ENCODE measurements around the gene ANKS3.
A peak's percentile ranks its signal among the peaks of the same experiment; 100 is the strongest.

Gene ANKS3

DNA sequence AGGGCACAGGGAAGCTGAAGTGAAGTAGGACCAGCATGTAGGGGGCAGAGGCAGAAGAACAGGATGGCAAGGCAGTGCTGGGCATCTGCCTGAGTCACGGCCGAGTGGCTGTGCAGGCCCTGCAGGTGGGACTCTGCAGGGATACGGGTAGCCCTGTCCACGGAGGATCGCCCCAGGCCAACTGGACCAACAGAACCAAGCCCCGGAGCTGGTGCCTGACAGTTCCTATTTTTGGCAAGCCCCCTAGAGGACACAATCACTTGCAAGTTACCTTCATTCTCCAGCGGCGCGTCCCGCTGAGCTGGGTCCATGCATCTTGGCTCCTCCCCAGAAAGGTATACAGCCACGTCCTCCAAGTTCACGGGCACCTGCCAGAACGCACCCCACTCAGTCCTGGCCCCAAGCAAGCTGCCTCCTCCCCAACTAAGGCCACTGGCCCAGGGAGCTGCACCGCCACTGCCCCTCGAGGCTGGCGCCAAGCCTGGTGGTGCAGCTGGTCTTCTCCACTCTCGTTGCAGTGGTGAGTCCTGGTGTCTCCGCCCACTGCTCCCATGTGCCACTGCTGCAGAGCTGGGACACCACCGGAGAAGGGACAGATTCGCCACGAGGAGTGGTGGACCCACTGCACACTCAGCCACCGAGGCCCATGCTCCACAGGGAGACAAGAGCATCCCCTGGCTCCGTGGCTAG, 26.3 kb upstream of the ANKS3 start:
- Mint-ChIP-seq H3K27ac (no peak overlapping the region), H3K4me1 (no peaks in the 10 kb centered on the region), H3K27me3 (ENCODE audit: low read depth) (no peaks in the 10 kb centered on the region), H3K36me3 (ENCODE audit: low read depth) (peaks cover 64% of the 10 kb centered on the region), H3K9me3 (no peaks in the 10 kb centered on the region), H3K4me3 (peak overlapping the region in 1 of 3 experiments; percentile 15)
- TF ChIP-seq, protein P1, sequence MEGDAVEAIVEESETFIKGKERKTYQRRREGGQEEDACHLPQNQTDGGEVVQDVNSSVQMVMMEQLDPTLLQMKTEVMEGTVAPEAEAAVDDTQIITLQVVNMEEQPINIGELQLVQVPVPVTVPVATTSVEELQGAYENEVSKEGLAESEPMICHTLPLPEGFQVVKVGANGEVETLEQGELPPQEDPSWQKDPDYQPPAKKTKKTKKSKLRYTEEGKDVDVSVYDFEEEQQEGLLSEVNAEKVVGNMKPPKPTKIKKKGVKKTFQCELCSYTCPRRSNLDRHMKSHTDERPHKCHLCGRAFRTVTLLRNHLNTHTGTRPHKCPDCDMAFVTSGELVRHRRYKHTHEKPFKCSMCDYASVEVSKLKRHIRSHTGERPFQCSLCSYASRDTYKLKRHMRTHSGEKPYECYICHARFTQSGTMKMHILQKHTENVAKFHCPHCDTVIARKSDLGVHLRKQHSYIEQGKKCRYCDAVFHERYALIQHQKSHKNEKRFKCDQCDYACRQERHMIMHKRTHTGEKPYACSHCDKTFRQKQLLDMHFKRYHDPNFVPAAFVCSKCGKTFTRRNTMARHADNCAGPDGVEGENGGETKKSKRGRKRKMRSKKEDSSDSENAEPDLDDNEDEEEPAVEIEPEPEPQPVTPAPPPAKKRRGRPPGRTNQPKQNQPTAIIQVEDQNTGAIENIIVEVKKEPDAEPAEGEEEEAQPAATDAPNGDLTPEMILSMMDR (IDR thresholded peaks at IDR 0.05; ENCODE audit: unreplicated experiment in 3 of 3), result no peak

DNA sequence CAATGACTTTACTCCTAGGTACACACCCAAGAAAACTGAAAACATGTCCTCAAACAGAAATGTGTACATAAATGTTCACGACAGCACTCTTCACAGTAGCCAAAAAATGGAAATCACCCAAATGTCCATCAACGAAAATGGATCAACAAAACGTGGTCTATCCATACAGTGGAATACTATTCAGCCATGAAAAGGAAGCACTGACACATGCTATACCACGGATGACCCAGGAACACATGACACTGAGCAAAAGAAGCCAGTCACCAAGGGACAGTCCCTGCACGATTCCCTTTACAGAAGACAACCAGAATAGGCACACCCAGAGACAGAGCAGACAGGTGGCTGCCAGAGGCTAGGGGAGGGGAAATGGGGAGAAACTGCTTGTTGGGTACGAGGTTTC, 21.6 kb upstream of the ANKS3 start:
- Mint-ChIP-seq H3K27ac (no peak overlapping the region), H3K36me3 (ENCODE audit: low read depth) (peaks cover 76% of the 10 kb centered on the region), H3K27me3 (ENCODE audit: low read depth) (no peaks in the 10 kb centered on the region), H3K4me3 (no peak overlapping the region), H3K9me3 (no peaks in the 10 kb centered on the region), H3K4me1 (no peaks in the 10 kb centered on the region)
- TF ChIP-seq, protein P1 (IDR thresholded peaks at IDR 0.05; ENCODE audit: unreplicated experiment in 3 of 3), result no peak

DNA sequence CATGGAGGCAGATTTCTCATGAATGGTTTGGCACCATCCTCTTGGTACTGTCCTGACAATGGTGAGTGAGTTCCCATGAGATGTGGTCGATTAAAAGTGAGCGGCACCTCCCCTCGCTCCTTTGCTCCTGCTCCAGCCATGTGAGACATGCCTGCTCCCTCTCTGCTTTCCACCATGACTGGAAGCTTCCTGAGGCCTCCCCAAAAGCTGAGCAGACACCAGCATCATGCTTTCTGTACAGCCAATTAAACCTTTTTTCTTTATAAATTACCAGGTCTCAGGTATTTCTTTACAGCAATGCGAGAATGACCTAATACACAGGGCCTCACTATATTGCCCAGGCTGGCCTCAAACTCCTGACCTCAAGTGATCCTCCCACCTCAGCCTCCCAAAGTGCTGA, 20.8 kb upstream of the ANKS3 start:
- peaks cover 70% of the 10 kb centered on the region for H3K36me3 Mint-ChIP-seq (ENCODE audit: low read depth)
- H3K27ac Mint-ChIP-seq, result no peak overlapping the region
- H3K27me3 Mint-ChIP-seq (ENCODE audit: low read depth), result no peaks in the 10 kb centered on the region
- no peaks in the 10 kb centered on the region for H3K4me1 Mint-ChIP-seq
- TF ChIP-seq, protein P1 (IDR thresholded peaks at IDR 0.05; ENCODE audit: unreplicated experiment in 3 of 3), result no peak
- H3K9me3 Mint-ChIP-seq, result no peaks in the 10 kb centered on the region
- no peak overlapping the region for H3K4me3 Mint-ChIP-seq

DNA sequence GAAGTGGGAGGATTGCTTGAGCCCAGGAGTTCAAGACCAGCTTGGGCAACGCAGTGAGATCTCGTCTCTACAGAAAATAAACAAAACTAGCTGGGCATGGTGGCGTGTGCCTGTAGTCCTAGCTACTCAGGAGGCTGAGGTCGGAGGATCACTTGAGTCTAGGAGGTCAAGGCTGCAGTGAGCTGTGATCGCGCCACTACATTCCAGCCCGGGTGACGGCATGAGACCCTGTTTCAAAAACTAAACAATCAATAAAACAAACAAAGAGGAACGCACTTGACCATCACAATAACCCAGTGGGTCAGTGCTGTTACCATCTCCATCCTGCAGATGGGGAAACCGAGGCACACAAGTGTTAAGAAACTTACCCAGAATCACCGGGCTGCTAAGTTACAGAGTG, 19.2 kb upstream of the ANKS3 start:
- TF ChIP-seq, protein P1 (IDR thresholded peaks at IDR 0.05; ENCODE audit: unreplicated experiment in 3 of 3), result no peak
- Mint-ChIP-seq H3K36me3 (ENCODE audit: low read depth) (peaks cover 58% of the 10 kb centered on the region), H3K9me3 (no peaks in the 10 kb centered on the region), H3K4me3 (no peak overlapping the region), H3K27me3 (ENCODE audit: low read depth) (no peaks in the 10 kb centered on the region), H3K4me1 (no peaks in the 10 kb centered on the region), H3K27ac (no peak overlapping the region)

DNA sequence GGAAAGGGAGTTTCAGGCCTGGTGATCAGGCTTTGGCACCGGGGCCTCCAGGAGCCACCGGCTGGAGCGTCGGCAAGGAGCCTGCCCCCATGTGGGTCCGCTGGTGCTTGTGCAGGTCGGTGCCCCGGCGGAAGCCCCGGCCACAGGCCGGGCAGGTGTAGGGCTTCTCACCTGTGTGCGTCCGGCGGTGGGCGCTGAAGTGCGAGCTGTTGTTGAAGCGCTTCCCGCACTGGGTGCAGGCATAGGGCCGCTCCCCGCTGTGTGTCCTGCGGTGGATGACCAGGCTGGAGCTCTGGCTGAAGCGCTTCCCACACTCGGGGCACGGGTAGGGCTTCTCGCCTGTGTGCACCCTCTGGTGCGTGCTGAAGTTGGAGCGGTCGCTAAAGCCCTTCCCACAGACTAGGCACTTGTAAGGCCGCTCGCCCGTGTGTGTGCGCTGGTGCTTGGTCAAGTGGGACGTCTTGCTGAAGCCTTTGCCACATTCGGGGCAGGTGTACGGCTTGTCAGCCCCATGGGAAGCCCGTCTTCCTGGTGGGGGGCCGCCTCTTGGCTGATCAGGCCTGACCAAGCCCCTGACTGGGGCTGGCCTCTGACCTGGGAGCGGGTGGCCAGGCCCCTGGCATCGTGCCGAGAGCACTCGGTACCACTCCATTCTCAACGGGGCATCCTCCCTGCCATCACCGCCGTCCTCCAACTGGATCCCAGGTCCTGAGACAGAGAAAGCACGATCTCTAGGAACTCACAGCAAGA, 18.5 kb upstream of the ANKS3 start:
- Mint-ChIP-seq H3K9me3 (no peaks in the 10 kb centered on the region), H3K36me3 (ENCODE audit: low read depth) (peaks cover 54% of the 10 kb centered on the region), H3K27me3 (ENCODE audit: low read depth) (no peaks in the 10 kb centered on the region), H3K4me3 (no peak overlapping the region), H3K4me1 (peaks cover 7% of the 10 kb centered on the region), H3K27ac (no peak overlapping the region)
- TF ChIP-seq, protein P1 (IDR thresholded peaks at IDR 0.05; ENCODE audit: unreplicated experiment in 3 of 3), result no peak

Data from nephron (organoid).